K562 (cell line): Measurements from ENCODE around the gene EGFL7.

Source experiments
- ERF ChIP-seq: fragments of 450-650 bp; formaldehyde crosslinking; IDR thresholded peaks from 2 replicates; pipeline ENCODE4 v1.4.0; 2020; ENCODE audit warnings: mild to moderate bottlenecking, mixed read lengths
- JUND ChIP-seq, 2 experiments: IDR thresholded peaks; 2 replicates in 1 of 2; 3 replicates in 1 of 2; pipeline ENCODE4 v1.6.1; 2011; ENCODE audit warnings: borderline replicate concordance in 2 of 2, low read depth in 2 of 2, low read length in 2 of 2, improper control_type of control experiment in 1 of 2, missing biosample characterization in 1 of 2, missing genetic modification characterization in 1 of 2, missing genetic modification reagents in 1 of 2
- REST ChIP-seq, 2 experiments: fragments of 450-650 bp; formaldehyde crosslinking in 1 of 2; IDR thresholded peaks; 2 replicates each; pipeline versions ENCODE4 v1.4.0 to v1.6.1; 2014 to 2020; ENCODE audit warnings: mild to moderate bottlenecking in 2 of 2, borderline replicate concordance in 1 of 2, low read depth in 1 of 2
- TF ChIP-seq, protein P1 (sequence below): sonication (generic); IDR thresholded peaks from 2 replicates; pipeline ENCODE4 v1.6.1; 2016
- TF ChIP-seq, protein P2 (sequence below), 3 experiments: IDR thresholded peaks in 2 of 3; conservative IDR thresholded peaks in 1 of 3; 2 replicates each; pipeline ENCODE4 v1.5.1; 2011 to 2012; ENCODE audit warnings: low read length in 3 of 3, mild to moderate bottlenecking in 3 of 3, control low read depth in 2 of 3, improper control_type of control experiment in 1 of 3, inconsistent platforms in 1 of 3, low read depth in 1 of 3, mixed read lengths in 1 of 3, moderate library complexity in 1 of 3; ENCODE audit not compliant: insufficient read depth in 2 of 3

GRCh38 chr9:136684799-136685198 lies 22.1 kb downstream of the EGFL7 start:
- no peak for TF ChIP-seq REST (IDR thresholded peaks at IDR 0.05; ENCODE audit: borderline replicate concordance)
- no peak for TF ChIP-seq REST (CRISPR knock-in tag; IDR thresholded peaks at IDR 0.05; ENCODE audit: low read depth)
- TF ChIP-seq, protein P1, sequence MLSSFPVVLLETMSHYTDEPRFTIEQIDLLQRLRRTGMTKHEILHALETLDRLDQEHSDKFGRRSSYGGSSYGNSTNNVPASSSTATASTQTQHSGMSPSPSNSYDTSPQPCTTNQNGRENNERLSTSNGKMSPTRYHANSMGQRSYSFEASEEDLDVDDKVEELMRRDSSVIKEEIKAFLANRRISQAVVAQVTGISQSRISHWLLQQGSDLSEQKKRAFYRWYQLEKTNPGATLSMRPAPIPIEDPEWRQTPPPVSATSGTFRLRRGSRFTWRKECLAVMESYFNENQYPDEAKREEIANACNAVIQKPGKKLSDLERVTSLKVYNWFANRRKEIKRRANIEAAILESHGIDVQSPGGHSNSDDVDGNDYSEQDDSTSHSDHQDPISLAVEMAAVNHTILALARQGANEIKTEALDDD, result no peak
- no peak for TF ChIP-seq ERF (CRISPR knock-in tag)
- TF ChIP-seq JUND (IDR thresholded peaks at IDR 0.05; ENCODE audit: borderline replicate concordance, low read depth, low read length), result no peak
- TF ChIP-seq JUND (tag; IDR thresholded peaks at IDR 0.05; ENCODE audit: borderline replicate concordance, low read depth, low read length), result no peak
- TF ChIP-seq, protein P2, sequence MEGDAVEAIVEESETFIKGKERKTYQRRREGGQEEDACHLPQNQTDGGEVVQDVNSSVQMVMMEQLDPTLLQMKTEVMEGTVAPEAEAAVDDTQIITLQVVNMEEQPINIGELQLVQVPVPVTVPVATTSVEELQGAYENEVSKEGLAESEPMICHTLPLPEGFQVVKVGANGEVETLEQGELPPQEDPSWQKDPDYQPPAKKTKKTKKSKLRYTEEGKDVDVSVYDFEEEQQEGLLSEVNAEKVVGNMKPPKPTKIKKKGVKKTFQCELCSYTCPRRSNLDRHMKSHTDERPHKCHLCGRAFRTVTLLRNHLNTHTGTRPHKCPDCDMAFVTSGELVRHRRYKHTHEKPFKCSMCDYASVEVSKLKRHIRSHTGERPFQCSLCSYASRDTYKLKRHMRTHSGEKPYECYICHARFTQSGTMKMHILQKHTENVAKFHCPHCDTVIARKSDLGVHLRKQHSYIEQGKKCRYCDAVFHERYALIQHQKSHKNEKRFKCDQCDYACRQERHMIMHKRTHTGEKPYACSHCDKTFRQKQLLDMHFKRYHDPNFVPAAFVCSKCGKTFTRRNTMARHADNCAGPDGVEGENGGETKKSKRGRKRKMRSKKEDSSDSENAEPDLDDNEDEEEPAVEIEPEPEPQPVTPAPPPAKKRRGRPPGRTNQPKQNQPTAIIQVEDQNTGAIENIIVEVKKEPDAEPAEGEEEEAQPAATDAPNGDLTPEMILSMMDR (IDR thresholded peaks at IDR 0.05 in 2 of 3, conservative IDR thresholded peaks at IDR 0.05 in 1 of 3; ENCODE audit: insufficient read depth in 2 of 3, low read depth in 1 of 3, low read length in 3 of 3), result no peak
